Muscle of back (tissue), 11 donors: ENCODE measurements around the gene MAN1C1. TPM values are rescaled to one million over a fixed set of nuclear protein-coding genes. Genes with fewer than 3 reads are reported as not detected.
A peak's percentile ranks its signal among the peaks of the same experiment; 100 is the strongest.
"Not testable (repeated sequence)": the region's sequence is repeated elsewhere in the genome, so short reads cannot be mapped to it uniquely, and the experiment has no call there.

Source experiments
- DNase-seq, 3 donors: peaks; one replicate each; pipeline versions ENCODE4 v3.0.0 to v3.0.0-alpha.2; 2013
- polyA plus RNA-seq, 10 donors: library from polyadenylated mRNA; unstranded; fragments of 120-200 nt; gene quantifications; one replicate each; pipeline ENCODE4 v1.2.1, GENCODE V29; 2013; ENCODE audit not compliant: insufficient read length in 10 of 10

The MAN1C1 gene
- polyA plus RNA-seq, 10 donors = 9.1 to 15.4 (median 12.1) TPM

GRCh38 chr1:25696643-25697042, 80.1 kb downstream of the MAN1C1 start:
- not testable (repeated sequence) for DNase-seq

DNA sequence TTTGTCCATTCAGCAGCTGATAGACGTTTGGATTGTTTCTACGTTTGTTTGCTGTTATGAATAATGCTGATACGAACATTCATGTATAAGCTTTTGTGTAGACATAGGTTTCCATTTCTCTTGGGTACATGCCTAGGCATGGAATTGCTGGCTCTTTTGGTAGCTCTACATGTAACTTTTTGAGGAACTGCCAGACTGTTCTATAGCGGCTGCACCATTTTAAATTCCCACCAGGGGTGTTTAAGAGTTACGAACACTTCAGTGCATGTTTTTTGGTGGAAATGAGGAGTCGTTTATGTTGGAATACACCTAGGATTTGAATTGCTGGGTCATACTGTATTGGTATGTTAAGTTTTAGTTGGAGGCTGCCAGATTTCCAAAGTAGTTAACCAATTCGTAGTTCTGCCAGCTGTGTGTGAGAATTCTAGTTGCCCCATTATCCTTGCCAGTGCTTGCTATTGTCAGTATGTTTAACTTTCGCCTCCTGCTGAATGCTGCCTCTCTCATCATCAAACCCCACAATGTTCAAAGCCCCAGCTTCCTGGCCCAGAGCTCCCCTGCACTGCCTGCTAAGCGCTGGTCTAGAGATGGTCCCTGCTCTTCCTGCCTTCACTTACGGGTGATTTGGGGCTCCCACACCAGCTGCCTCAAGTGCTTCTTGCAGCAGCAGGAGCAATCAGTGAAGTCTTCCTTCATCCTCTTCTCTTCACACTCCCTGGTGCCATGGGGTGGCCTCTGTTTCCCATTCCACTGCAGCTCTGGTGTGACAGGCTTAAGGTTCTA, 81.0 kb downstream of the MAN1C1 start:
- no peak for DNase-seq

DNA sequence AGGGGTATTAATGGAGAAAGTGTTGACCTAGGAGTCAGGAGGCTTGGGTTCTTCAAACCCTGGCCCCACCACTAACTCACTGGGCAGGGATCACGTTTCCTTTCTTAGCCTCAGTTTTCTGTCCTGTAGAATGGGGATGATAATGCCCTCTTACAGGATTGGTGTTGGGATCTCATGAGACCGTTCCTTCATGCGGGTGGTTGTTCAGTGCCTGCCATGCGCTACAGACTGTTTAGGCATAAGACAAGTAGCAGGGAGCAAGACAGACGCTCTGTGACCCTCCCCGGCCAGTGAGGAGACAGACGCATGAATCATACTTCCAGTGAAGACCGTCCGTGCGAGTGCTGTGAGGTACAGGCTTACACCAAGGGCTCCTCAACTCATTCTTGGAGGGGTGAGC, 81.7 kb downstream of the MAN1C1 start:
- DNase-seq = no peak

DNA sequence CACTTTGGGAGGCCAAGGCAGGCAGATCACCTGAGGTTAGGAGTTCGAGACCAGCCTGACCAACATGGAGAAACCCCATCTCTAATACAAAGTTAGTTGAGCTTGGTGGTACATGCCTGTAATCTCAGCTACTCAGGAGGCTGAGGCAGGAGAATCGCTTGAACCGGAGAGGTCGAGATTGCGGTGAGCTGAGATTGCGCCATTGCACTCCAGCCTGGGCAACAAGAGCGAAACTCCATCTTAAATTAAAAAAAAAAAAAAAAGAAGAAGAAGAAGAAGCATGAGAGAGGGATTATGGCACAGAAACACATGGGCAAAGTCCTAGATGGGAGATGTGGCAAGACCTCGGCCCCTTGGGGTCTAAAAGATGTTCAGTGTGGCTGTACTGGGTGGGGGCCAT, 82.5 kb downstream of the MAN1C1 start:
- not testable (repeated sequence) for DNase-seq

- DNase-seq = peak in 2 of 3 donors; percentile 25 to 70
Measured at GRCh38 chr1:25699500-25700143, 83.0 kb downstream of the MAN1C1 start.

DNA sequence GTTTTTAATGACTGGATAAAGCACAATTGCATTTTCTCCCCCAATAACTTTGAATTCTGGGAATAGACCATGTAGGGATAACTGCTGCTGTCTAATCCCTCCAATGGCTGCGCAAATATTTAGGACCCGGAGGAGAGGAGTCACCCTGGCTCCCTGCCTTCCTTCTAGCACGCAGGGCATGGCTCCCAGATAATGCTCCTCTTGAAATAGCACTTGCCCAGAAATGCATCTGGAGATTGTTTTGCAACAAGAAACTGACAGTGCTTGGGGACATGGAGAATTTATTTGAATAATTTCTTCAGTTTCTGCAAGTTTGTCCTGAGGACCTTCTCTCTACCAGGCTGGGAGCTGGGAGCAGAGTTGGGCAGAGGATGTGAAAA, 83.5 kb downstream of the MAN1C1 start:
- peak; percentile 71 to 91 (median 79) for DNase-seq

GRCh38 chr1:25700626-25701025, 84.0 kb downstream of the MAN1C1 start:
- DNase-seq = no peak

GRCh38 chr1:25701030-25701785, 84.6 kb downstream of the MAN1C1 start:
- DNase-seq = no peak

DNA sequence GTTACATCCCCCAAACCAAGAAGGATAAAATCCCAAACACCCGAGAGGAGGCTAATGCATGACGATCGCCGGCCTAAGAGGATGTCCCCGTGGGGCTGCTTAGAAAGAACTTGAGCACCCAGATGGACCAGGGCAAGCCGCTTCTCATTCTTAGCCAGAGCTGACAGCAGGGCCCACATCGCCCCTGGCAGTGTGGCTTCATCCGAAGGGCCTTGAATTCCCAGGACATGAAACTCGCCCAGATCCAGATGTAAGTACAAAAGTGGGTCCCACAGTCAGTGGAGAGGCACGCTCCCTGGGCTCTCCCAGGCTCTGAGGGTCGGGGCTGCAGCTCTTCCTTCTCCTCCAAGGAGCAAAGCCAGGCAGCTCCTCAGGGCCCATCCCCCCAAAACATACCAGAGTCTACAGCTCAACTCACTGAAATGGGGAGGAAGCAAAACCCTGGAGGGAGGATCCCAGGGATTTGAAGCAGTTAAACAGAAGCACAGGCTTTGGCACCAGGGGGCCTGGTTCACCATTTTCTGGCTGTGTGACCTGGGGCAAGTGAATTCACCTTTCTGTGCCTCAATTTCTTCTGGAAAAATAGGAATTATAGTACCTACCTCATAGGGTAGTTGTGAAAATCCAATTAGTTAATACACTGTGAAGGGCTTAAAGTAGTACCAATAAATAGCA, 85.6 kb downstream of the MAN1C1 start:
- DNase-seq = peak in 1 of 3 donors; percentile 33

DNA sequence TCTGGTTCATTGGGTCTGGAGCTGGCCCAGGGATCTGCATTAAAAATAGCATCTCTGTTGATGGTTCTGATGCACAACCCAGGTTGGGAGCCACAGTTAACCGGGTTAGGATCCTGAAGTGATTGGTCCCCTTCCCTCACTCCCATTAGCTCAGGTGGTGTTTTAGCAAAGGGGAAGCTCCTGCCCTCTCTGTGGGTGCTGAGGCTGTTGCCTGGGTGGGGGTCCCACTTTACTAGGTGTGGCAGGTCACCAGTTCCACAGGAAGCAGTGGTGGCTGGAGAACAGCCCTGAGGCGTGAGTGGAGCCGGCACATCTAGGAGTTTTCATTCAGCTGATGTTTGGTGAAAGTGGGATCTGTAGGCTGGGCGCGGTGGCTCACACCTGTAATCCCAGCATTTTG, 86.5 kb downstream of the MAN1C1 start:
- no peak for DNase-seq

- no peak for DNase-seq
Measured at GRCh38 chr1:25703671-25704266, 87.2 kb downstream of the MAN1C1 start.

- peak in 1 of 3 donors; percentile 63 for DNase-seq
Measured at GRCh38 chr1:25704267-25704691, 87.7 kb downstream of the MAN1C1 start.

DNA sequence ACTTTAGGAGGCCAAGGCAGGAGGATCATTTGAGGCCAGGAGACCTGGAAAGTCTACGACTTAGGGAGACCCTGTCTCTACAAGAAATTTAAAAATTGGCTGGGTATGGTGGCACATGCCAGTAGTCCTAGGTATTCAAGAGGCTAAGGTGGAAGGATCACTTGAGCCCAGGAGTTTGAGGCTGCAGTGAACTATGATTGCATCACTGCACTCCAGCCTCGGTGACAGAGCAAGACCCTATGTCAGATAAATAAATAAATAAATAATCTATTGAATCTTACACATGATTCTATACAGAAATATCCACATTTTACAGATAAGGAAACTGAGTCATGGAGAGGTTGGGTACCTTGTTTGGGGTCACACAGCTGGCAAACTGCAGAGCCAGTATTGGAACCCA, 89.1 kb downstream of the MAN1C1 start:
- no peak for DNase-seq

GRCh38 chr1:25706146-25707089, 89.8 kb downstream of the MAN1C1 start:
- no peak for DNase-seq

GRCh38 chr1:25707280-25708016, 90.9 kb downstream of the MAN1C1 start:
- peak in 1 of 3 donors; percentile 81 for DNase-seq

DNA sequence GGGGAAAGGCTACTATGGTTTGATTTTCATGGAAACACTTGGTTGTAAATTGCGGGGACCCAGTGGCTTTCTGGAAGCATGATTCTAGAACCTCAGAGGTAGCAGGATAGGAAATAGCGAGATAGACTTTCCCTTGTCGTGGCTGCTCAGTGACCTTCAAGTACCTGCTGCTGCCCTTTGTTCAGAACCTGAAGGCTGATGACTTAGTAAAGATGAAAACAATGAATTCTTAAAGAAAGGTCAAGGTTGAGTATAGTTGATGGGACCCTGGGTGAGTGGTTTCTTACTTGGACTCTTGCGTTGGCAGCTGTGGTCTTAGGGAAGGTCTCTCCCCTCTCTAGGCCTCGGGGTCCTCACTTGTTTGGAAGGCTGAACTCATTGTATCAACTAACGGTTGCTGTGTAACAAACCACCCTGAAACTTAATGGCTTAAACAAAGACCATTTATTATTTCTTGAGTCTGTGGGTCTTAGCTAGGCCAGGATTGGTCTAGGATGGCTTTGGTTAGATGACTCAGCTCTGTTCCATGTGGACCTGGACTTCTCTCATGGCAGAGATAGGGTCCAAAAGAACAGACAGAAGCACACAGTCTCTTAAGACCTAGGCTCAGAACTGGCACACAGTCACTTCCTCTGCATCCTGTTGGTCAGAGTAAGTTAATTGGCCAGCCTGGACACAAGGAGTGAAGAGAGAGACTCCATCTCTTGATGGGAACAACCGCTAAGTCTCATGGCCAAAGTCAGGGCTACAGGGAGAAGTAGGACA, 94.2 kb downstream of the MAN1C1 start:
- no peak for DNase-seq

GRCh38 chr1:25711555-25712298, 95.1 kb downstream of the MAN1C1 start:
- no peak for DNase-seq
